ENCODE results near the gene MSI2.

Gene MSI2

DNA sequence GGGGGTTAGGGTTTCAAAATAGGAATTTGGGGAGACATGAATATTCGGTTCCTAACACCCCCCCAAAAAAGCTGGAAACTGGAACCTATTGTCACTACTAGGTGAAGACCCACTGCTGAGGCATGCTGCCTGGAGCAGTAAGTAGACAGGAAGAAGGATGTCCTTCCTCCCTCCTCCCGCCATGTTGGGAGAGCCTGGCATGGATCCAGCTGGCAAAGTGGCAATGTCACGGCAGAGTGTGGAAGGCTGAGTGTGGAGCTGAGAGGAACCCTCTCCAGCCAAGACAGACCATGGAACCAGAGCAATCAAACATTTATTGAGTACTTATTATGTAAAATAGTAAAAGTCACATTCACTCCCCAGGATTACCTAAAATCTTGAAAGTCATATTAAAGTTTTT, 439.7 kb downstream of the MSI2 start:
- DNase-seq (ENCODE audit: low read depth in 1 of 2, low spot score in 1 of 2): no peak

DNA sequence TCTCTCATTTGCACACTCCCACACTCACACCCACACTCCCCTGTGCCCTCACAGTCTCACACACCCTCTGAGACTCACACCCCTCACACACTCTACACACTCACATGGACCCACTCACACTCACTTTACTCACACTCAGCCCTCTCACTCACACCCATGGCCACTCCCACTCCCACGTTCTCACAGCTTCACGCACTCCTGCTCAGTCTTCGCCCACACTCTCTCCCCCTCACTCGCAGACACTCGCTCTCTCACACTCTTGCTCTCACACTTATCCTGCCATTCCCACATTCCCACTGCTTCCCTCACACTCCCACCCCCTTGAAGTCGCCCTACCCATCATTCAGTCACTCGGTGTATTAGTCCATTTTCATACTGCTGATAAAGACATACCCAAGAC, 440.9 kb downstream of the MSI2 start:
- DNase-seq (ENCODE audit: low read depth in 1 of 2, low spot score in 1 of 2): no peak

DNA sequence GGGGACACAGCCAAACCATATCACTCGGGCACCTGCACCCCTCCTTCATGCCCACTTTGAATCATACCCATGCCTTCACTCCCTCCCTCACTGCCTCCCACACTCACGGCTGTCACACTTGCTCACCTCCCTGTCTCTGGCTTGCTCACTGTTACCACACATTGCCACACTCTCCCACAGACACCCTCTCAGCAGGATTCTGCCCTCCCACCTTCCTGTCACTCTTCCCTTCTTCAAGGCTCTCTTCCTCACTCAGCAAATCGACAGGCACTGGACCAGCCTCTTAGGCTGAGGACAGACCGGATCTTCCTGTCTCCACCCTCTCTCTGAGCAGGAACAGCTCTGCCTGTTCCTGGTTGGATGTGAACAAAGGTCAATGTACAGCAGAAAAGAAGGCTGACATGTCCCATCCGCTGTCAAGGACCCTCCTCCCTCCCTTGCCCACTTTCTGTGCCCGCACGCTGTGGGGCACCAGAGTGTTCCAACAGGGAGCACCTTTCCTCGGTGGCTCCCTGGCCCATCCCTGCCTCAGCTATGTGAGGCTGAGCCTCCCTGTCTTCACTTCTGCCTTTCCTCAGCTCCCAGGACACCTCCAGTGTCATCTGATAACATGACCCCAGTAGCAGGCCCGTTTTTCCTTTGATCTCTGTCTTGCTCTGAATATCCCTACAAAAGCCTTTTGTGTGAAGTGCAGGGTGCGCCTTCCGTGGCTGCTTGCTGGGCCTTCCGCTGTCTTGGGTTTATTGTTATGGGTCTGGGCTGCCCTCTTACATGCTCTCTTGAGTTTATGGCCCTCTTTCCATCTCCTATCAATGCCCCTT, 441.8 kb downstream of the MSI2 start:
- no peak for DNase-seq (ENCODE audit: low read depth in 1 of 2, low spot score in 1 of 2)

DNA sequence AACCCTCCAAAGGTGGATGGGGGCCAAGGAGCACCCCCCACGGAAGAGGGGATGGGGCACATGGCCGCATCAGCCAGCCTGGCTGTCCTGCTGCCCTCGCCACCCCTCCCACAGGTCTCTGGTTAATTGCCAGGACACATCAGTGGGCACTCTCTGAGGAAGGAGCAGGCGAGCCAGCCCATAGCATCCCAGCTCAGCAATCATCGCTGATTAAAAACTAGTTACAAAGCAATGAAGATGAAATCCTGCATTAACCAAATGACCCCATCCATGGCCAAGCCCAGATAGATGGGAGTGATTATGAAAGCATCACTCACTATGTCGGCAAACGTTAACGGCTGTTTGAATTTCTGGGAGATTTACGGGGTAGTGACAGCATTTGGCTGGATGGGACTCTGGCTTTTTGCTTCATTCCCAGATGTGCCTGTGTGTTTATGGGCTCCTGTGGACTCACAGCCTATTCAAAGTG, 443.5 kb downstream of the MSI2 start:
- DNase-seq (ENCODE audit: low read depth in 1 of 2, low spot score in 1 of 2): no peak

DNA sequence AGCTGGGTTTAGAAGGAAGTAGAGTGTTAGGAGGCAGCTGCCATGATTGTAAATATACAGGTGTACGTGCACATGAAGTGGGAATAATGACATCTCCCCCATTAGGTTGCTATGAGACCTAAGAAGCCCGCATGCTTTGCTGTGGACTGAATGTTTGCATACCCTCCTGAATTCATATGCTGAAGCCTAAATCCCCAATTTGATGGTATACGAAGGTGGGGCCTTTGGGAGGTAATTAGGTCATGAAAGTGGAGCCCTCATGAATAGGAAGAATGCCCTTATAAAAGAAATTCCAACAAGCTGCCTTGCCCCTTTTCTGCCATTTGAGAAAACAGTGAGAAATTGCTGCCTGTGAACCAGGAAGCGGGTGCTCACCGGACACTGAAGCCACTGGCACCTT, 444.8 kb downstream of the MSI2 start:
- no peak for DNase-seq (ENCODE audit: low read depth in 1 of 2, low spot score in 1 of 2)

DNA sequence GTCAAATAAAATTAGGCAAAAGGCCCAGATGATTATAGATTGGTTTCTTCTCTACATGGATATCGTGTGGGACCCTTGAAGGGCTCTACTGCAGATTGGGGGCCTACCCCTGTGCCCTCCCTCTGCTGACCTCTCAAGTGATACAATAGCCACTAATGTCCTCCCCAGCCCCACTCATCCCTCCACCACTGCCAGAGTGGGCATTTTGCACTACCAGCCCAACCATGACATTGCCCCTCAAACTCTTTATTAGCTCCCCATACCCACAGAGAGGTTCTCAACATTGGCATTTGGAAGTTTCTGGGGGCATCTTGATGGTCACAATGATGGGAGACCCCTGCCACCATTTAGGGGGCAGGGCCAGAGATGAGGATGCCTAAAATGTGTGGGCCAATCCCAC, 446.9 kb downstream of the MSI2 start:
- no peak for DNase-seq (ENCODE audit: low read depth in 1 of 2, low spot score in 1 of 2)

DNA sequence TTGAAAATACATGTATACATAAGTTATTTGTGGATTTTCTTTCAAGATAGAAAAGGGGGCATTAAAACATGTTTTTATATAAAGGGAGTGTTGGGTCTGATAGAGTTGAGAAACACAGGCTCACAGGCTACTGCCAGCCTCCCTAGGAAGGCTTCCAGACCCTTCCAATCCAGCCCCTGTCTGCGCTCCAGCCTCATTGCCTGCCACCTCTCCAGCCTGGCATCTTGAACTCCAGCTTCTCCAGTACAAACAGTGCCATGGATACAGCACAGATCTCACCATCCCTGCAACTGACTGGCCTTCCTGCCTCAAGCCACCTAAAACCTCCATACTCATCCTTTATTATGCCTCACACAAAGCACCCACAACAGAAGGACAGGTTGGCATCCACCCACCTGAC, 448.1 kb downstream of the MSI2 start:
- no peak for DNase-seq (ENCODE audit: low read depth in 1 of 2, low spot score in 1 of 2)

DNA sequence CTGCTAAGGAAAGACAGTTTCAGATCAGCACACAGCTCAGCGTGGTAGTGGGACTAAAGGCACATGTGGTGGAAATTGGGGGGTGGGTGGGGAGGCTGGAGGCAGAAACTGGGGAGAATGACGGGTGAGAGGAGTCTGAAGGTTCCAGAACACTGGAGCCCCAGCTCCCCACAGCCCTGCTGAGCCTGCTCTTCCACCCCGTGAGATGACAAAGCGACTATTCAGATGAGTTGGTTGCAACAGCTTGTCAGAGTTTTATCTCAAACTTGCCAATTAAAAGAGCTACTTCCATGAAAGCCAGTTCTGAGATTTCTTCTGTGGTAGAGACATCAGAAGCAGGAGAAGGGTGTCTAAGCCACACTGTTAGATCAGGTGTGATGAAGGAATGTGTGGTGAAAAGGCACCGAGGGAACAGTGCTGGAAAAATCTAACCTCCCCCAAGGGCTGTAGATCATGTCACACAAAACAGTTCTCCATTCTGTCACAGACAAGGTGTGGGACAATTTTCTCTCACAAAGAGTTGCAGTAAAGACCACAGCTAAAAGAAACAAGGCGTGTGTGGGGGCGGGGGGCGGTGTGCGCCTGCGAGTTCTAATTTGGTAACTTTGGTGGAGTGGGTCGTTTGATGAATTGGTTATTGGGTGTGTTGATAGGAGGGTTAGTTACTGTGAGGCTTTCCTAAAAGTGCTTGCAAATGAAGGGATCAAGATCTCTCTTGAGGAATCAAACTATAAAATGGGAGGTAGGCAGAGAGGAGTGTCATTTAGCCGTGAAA, 449.8 kb downstream of the MSI2 start:
- DNase-seq (ENCODE audit: low read depth in 1 of 2, low spot score in 1 of 2): no peak

DNA sequence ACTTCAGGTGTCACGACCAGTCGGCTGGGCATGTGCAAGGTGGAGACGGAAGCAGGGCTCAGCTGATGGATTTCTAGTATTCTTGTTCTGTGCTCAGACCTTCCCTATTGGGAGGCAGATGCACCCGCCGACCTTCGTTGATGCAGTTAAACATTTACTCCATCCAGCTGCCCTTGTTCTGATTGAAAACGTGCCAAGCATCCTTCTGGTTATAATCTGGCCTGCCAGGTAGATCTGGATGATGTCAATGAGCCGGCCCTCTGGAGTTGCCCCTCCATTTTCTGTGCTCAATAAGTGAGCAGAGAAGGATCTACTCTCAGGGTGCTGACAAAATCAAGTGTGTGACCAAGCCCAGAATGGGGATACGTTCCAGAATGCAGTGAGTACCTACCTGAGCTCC, 450.4 kb downstream of the MSI2 start:
- DNase-seq (ENCODE audit: low read depth in 1 of 2, low spot score in 1 of 2): no peak

DNA sequence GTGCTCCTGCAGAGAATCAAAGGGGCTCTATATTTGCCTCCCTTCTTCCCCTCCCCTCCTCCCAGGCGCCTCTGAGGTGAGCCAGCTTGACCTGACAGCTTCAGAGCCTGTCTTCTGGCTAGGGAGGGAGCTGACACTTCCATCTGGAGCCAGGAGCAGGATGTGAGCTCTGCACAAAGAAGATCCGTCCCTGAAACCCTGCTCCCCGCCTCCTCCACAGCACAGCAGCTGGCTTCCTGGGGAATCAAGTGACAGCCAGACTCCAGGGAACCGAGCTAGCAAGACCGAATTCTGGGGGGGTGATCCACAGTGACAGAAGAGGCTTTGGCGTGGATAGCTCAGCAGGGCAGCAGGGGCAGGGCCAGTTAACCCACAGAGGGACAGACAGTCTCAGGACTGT, 451.6 kb downstream of the MSI2 start:
- DNase-seq (ENCODE audit: low read depth in 1 of 2, low spot score in 1 of 2): no peak

DNA sequence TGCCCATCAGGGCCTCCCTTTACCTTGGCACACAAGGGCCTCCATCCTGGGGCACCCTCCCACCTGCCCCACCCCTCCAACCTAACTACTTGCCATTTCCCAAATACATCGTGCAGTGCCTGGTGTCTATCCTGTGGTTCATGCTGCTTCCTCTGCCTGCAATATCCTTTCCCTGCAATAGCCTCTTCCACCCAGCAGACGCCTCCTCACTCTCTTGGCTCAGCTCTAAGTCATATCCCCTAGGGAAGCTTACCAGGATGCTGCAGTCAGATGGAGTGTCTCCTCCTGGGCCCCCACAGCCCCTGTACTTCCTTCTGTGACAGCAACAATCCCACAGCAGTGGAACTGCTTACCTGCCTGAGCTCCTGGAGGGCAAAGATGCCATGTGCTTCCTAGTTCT, 452.1 kb downstream of the MSI2 start:
- DNase-seq (ENCODE audit: low read depth in 1 of 2, low spot score in 1 of 2): no peak

DNA sequence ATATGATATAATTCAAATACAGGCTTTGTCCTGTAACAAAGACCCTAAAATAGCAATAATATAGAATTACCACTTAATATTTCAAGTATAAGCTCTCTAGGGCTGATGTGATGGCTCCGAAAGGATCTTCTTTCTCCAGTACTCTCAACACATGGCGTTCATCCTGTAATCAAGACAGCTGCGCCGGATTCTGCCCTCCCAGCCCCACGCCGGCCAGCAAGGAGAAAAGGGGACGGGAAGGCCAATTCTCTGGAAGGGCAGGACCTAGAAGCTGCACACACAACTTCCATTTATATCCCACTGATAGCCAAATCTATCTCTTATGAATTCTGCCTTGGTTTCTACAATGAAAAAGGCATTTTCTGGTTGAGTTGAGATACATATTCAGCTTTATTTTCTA, 456.8 kb downstream of the MSI2 start:
- no peak for DNase-seq (ENCODE audit: low read depth in 1 of 2, low spot score in 1 of 2)

DNA sequence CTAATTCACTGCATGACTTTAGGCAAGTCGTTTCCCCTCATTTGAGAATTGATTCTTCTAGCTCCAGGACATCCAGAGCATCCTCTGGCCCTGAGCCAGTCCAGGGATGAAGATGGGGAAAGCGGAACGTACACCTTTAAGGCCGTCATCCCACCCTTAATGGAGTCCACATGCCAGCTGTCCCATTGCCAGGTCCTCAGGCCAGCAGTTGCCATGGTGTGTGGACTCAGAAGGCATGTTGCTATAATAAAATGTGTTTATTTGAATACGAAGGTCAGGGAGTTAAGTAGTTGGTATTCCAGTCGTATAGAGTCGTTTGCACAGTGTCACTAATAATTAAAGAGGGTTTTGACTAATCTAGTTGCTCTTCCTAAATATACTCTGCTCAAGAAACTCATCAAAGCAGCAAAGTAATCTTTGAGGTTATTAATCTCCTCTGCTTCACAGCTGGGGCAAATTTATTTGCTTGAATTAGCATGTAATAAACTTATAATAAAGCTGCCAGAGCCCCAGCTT, 458.4 kb downstream of the MSI2 start:
- no peak for DNase-seq (ENCODE audit: low read depth in 1 of 2, low spot score in 1 of 2)

DNA sequence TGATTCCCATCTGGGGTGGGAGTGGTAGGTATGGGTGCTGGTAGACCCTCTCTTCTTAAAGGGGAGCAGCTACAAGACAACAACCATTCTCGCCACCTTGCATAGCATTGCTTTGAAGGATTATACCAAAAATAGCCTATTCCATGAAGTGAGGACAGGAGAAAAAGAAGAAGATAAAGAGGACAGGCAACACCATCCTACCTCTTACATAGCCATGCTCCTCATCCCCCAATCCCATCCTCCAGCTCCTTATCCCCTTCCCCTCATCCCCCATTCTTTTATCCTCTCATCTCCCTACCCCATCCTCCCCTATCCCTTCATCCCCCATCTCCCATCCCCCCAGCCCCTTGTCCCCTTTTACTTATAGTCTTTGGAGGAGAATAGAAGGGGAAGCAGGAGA, 459.7 kb downstream of the MSI2 start:
- no peak for DNase-seq (ENCODE audit: low read depth in 1 of 2, low spot score in 1 of 2)

DNA sequence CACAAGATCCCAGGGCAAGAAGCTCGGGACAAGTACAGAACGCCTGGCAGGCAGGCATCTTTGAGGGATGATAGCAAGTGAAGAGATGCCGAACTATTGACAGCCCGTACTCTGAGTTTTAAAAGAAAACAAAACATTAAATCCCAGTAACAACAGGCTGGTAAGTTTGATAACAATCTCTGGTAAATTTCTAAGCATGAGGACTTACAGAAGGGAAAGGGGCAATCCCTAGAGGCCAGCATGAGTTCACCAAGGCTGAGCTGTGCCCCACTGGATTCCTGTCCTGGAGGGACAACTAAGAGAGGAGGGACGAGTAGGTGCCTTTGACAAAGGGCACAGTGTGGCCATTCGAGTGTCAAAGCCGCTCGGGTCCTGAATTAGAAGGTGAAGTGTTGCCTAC, 462.6 kb downstream of the MSI2 start:
- DNase-seq (ENCODE audit: low read depth in 1 of 2, low spot score in 1 of 2): no peak

DNA sequence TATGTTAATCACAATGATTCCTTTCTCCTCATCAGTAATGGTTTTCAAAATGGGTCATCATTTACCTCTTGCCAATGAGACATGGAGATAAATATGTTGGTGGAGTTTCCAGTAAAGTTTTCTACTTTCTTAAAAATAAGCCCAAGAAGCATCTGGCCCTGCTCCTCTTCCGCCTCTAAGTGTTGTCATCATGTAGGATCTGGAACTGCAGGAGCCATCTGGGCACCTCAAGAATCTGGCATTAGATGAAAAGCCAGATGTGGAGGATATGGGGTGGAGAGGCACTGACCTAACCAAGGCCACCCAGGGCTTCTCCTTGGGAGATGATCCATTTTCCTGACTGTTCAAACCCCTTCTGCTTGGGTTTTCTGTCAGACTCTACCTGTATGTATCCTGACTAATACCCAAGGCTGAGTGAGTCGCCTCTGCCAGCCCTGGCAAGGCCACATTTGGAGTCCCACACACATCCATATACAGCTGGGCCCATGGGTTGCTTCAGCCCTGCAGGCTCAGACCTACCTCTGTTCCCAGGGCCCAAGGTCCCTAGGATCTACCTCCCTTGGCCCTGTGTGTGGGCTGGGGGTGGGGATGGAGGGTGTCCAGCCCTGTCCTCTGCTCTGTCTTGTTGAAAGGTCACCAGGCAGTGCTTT, 464.2 kb downstream of the MSI2 start:
- DNase-seq (ENCODE audit: low read depth in 1 of 2, low spot score in 1 of 2): no peak

DNA sequence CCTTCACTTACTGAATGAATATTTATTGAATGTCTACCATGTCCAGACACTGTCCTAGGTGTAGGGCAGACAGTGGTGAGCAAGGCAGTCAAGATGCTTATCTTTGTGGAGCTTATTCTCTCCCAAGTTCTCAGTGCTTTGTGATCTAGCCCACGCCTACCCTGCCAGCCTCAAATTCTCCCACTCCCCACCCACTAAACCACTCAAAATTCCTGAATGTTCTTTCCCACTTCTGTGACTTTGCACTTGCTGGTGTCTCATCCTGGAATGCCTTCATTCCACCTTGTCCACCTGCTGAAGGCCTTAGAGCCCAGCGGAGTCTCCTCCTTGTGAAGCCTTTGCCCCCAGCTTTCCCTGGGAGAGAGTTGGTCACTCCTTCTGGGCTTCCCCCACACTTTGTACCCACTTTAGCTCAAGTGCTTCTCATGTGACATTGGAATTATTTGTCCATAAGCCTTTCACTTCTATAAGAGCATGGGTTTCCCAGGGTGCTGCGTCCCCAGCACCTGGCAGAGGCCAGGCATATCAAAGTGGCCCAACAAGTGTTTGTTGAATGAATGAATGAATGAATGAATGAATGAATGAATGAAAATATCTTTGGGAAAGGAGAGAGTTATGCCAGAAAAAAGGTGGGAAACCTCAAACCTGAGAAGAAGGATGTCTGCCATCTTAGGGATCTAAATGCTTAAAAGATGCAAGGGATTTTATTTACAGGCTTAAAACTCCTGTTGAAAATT, 465.8 kb downstream of the MSI2 start:
- DNase-seq (ENCODE audit: low read depth in 1 of 2, low spot score in 1 of 2): no peak

DNA sequence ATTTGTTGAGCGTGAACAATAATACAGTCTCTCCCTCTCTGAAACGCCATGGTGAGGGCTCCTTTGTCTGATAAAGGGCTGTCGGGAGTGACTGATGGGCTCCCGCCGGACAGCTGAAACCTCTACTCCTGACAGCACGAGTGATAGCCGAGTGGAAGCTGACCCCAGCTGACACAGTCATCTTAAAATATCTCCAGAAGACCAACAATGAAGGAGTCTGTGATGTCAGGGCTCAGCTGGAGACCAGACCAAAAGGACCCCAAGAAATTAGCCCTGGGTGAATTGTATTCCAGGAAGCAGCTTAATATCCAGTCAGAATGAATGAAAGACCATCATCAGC, 466.4 kb downstream of the MSI2 start:
- DNase-seq (ENCODE audit: low read depth in 1 of 2, low spot score in 1 of 2): no peak

DNA sequence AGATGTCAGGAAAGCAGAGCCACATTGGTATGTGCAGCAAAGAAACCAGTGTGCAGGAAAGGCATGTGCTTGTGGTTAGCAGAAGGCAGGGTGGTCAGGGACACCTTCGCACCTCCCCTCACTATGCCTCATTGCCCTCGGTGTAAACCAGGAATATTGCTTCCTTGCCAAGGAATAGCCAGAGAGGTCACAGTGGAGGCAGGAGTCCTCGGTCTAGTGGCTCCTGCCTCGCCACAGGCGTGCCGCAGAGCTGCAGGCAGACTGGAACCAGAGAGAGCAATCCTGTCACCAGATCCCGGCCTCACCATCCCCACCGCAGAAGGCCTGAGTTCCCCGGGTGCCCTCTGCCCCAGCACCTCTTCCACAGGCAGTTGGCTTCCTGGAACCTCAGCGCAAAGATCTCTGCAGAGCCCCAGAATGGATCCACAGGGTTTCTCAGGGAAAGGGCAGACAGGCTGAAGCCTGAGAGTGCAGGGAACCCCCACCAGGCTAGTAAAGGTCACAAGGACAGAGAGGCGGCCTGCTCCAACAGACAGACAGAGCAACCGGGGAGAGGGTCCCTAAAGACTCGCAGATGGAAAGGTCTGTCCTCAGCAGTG, 467.2 kb downstream of the MSI2 start:
- no peak for DNase-seq (ENCODE audit: low read depth in 1 of 2, low spot score in 1 of 2)

DNA sequence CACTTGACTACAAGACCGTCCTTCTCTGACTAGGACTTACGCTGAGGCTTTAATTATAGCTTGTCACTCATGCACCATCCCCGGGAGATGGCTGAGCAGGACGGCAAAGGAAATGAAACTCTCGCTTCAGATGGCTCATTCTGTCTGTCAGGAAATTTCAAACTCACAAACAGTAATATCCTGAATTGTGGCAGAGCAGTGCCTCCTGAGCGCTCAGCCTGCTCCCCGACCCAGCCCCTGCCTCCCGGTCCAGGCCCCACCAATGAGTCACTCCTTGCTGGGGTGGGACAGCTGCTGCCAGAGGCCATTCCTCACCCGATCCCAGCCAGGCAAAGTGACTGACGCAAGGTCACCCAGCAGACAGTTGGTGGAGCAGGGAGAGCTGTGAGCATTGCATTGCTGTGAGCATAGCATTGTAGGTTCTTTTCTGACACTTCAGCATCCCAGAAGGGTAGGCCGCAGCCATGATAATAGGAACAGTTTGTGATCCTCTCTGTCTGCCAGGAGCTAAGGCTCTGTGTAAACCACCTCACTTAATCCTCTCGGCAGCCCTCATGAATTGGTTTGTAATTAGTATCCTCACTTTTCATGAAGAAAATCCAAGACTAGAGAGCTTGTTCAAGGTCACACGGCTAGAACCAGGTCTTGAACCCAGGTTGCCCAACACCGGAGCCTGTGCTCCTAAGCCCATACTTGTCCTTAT, 467.9 kb downstream of the MSI2 start:
- DNase-seq (ENCODE audit: low read depth in 1 of 2, low spot score in 1 of 2): no peak

All from stimulated activated CD4-positive, alpha-beta T cell treated with anti-CD3 and anti-CD28 coated beads, Interleukin-15, amount 100 ng/mL, for 1 hour (primary cell).